GM23338 (cell line): ENCODE results near the gene YWHAH.
A peak's percentile ranks its signal among the peaks of the same experiment; 100 is the strongest.

Experiments
- CREB1 ChIP-seq: fragments of 250-450 bp; sonication (Bioruptor Pico); IDR thresholded peaks from 2 replicates; pipeline ENCODE4 v1.5.0; 2020; ENCODE audit warnings: low read depth, mild to moderate bottlenecking, moderate library complexity
- CTCF ChIP-seq, 2 experiments: fragments of 200-600 bp in 1 of 2; sonication (generic) in 1 of 2; conservative IDR thresholded peaks; 2 replicates each; pipeline versions ENCODE4 v1.5.1 to v1.6.1; 2016 to 2017; ENCODE audit warnings: antibody characterized with exemption in 2 of 2, low read depth in 2 of 2, mild to moderate bottlenecking in 2 of 2, moderate library complexity in 1 of 2
- ETS1 ChIP-seq: IDR thresholded peaks from 2 replicates; pipeline ENCODE4 v1.6.1; 2016; ENCODE audit warnings: antibody characterized with exemption
- EZH2 ChIP-seq: fragments of 200-600 bp; sonication (generic); IDR thresholded peaks from one replicate; pipeline ENCODE4 v1.8.0; 2017; ENCODE audit warnings: antibody characterized with exemption, mild to moderate bottlenecking, low read depth; ENCODE audit not compliant: unreplicated experiment
- EZH2phosphoT487 ChIP-seq: fragments of 200-600 bp; sonication (generic); IDR thresholded peaks from one replicate; pipeline ENCODE4 v1.8.1; 2018; ENCODE audit warnings: antibody characterized with exemption; ENCODE audit not compliant: unreplicated experiment
- NANOG ChIP-seq: IDR thresholded peaks from 2 replicates; pipeline ENCODE4 v1.6.1; 2016; ENCODE audit warnings: antibody characterized with exemption, borderline replicate concordance
- POLR2AphosphoS5 ChIP-seq: IDR thresholded peaks from 2 replicates; pipeline ENCODE4 v1.6.1; 2016; ENCODE audit warnings: antibody characterized with exemption, low read depth
- STAT1 ChIP-seq: IDR thresholded peaks from one replicate; pipeline ENCODE4 v1.6.1; 2016; ENCODE audit warnings: antibody characterized with exemption; ENCODE audit not compliant: unreplicated experiment
- TF ChIP-seq, protein P1 (sequence below): IDR thresholded peaks from one replicate; pipeline ENCODE4 v1.6.1; 2018; ENCODE audit warnings: antibody characterized with exemption; ENCODE audit not compliant: unreplicated experiment
- TF ChIP-seq, protein P2 (sequence below): fragments of 250-450 bp; sonication (Bioruptor Pico); IDR thresholded peaks from 2 replicates; pipeline ENCODE4 v1.5.0; 2020; ENCODE audit warnings: mild to moderate bottlenecking, moderate library complexity

DNA sequence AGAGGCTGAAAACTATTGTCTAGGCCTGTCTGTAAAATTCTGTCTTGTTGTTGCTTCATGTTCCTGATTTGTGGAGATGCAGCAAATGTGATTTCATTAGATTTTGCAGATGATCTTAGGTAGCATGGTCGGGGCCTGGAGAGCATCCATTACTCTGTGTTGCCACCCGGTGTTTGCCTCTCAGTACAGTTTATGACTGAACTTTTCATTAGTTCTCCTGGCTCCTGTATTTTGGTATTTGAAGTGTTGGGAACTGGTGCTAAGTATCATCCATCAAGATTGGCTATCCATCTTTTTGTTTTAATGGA lies 7.7 kb downstream of the YWHAH start:
- TF ChIP-seq CTCF (conservative IDR thresholded peaks at IDR 0.05; ENCODE audit: low read depth in 2 of 2) (peak; percentile 34 to 48; a peak in 3 of 4 replicates), ETS1 (no peak), POLR2AphosphoS5 (no peak), EZH2phosphoT487 (no peak), EZH2 (no peak), CREB1 (CRISPR knock-in tag) (no peak), STAT1 (no peak), NANOG (no peak)
- TF ChIP-seq, protein P1, sequence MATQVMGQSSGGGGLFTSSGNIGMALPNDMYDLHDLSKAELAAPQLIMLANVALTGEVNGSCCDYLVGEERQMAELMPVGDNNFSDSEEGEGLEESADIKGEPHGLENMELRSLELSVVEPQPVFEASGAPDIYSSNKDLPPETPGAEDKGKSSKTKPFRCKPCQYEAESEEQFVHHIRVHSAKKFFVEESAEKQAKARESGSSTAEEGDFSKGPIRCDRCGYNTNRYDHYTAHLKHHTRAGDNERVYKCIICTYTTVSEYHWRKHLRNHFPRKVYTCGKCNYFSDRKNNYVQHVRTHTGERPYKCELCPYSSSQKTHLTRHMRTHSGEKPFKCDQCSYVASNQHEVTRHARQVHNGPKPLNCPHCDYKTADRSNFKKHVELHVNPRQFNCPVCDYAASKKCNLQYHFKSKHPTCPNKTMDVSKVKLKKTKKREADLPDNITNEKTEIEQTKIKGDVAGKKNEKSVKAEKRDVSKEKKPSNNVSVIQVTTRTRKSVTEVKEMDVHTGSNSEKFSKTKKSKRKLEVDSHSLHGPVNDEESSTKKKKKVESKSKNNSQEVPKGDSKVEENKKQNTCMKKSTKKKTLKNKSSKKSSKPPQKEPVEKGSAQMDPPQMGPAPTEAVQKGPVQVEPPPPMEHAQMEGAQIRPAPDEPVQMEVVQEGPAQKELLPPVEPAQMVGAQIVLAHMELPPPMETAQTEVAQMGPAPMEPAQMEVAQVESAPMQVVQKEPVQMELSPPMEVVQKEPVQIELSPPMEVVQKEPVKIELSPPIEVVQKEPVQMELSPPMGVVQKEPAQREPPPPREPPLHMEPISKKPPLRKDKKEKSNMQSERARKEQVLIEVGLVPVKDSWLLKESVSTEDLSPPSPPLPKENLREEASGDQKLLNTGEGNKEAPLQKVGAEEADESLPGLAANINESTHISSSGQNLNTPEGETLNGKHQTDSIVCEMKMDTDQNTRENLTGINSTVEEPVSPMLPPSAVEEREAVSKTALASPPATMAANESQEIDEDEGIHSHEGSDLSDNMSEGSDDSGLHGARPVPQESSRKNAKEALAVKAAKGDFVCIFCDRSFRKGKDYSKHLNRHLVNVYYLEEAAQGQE = no peak
- TF ChIP-seq, protein P2, sequence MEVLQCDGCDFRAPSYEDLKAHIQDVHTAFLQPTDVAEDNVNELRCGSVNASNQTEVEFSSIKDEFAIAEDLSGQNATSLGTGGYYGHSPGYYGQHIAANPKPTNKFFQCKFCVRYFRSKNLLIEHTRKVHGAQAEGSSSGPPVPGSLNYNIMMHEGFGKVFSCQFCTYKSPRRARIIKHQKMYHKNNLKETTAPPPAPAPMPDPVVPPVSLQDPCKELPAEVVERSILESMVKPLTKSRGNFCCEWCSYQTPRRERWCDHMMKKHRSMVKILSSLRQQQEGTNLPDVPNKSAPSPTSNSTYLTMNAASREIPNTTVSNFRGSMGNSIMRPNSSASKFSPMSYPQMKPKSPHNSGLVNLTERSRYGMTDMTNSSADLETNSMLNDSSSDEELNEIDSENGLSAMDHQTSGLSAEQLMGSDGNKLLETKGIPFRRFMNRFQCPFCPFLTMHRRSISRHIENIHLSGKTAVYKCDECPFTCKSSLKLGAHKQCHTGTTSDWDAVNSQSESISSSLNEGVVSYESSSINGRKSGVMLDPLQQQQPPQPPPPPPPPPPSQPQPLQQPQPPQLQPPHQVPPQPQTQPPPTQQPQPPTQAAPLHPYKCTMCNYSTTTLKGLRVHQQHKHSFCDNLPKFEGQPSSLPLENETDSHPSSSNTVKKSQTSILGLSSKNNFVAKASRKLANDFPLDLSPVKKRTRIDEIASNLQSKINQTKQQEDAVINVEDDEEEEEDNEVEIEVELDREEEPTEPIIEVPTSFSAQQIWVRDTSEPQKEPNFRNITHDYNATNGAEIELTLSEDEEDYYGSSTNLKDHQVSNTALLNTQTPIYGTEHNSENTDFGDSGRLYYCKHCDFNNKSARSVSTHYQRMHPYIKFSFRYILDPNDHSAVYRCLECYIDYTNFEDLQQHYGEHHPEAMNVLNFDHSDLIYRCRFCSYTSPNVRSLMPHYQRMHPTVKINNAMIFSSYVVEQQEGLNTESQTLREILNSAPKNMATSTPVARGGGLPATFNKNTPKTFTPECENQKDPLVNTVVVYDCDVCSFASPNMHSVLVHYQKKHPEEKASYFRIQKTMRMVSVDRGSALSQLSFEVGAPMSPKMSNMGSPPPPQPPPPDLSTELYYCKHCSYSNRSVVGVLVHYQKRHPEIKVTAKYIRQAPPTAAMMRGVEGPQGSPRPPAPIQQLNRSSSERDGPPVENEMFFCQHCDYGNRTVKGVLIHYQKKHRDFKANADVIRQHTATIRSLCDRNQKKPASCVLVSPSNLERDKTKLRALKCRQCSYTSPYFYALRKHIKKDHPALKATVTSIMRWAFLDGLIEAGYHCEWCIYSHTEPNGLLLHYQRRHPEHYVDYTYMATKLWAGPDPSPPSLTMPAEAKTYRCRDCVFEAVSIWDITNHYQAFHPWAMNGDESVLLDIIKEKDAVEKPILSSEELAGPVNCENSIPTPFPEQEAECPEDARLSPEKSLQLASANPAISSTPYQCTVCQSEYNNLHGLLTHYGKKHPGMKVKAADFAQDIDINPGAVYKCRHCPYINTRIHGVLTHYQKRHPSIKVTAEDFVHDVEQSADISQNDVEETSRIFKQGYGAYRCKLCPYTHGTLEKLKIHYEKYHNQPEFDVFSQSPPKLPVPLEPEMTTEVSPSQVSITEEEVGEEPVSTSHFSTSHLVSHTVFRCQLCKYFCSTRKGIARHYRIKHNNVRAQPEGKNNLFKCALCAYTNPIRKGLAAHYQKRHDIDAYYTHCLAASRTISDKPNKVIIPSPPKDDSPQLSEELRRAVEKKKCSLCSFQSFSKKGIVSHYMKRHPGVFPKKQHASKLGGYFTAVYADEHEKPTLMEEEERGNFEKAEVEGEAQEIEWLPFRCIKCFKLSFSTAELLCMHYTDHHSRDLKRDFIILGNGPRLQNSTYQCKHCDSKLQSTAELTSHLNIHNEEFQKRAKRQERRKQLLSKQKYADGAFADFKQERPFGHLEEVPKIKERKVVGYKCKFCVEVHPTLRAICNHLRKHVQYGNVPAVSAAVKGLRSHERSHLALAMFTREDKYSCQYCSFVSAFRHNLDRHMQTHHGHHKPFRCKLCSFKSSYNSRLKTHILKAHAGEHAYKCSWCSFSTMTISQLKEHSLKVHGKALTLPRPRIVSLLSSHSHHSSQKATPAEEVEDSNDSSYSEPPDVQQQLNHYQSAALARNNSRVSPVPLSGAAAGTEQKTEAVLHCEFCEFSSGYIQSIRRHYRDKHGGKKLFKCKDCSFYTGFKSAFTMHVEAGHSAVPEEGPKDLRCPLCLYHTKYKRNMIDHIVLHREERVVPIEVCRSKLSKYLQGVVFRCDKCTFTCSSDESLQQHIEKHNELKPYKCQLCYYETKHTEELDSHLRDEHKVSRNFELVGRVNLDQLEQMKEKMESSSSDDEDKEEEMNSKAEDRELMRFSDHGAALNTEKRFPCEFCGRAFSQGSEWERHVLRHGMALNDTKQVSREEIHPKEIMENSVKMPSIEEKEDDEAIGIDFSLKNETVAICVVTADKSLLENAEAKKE (CRISPR knock-in tag) = no peak
